GM19238 (cell line): ENCODE results near the gene TREX2.
"Not testable (repeated sequence)": the region's sequence is repeated elsewhere in the genome, so short reads cannot be mapped to it uniquely, and the experiment has no call there.

Source experiments
- DNase-seq: peaks from one replicate; pipeline ENCODE4 v3.0.0; 2011; ENCODE audit warnings: low spot score; ENCODE audit not compliant: insufficient read length

The TREX2 gene

DNA sequence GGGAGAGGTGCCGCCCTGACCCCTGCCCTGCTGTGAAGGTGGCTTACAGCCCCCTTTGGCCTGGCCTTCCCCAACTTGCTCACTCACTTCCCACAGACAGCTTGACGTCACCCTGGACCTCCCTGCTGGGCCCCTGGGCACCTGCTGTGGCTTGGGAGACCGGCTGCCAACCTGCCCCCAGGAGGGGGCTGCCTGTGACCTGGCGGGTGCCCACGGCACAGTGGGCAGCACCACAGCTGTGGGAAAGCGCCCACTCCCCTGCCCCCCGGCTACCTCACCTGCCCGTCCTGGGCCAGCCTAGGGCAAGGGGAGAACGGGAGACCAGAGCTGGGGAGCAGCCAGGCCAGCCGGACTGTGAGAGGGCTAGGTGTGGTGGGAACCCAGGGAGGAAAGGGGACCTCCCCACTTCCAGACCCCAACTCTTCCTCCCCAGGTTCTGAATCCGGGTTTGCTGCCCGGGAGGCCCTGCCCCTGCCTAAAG, 36.9 kb downstream of the TREX2 start:
- DNase-seq = no peak

DNA sequence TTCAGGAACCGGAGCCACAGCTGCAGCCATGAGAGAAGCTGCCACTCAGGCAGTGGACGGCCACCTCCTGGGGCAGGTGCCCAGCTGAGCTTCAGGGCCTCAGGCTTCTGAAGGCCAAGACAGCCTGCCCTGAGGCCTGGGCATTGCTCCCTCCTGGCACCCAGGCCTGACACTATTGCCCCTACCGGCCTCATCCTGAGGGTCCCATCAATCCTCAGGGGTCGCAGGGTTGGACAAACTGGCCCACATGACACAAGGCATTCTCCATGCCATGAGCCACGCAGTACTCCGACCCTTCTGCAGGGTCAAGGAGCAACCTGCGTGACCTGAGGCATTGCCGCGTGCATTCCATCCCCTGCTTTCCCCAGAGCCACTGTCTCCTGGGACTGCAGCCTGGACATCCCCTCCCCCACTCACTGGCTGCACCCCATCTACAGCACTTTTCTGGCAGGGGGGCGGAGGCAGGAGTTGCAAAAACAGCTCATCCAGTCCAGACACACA, 37.6 kb downstream of the TREX2 start:
- DNase-seq = no peak

- DNase-seq = no peak
These were observed 38.1 kb downstream of the TREX2 start for GRCh38 chrX:153407736-153408135.

GRCh38 chrX:153406903-153407302, 39.0 kb downstream of the TREX2 start:
- DNase-seq = no peak

GRCh38 chrX:153406011-153406410, 39.8 kb downstream of the TREX2 start:
- DNase-seq = no peak

DNA sequence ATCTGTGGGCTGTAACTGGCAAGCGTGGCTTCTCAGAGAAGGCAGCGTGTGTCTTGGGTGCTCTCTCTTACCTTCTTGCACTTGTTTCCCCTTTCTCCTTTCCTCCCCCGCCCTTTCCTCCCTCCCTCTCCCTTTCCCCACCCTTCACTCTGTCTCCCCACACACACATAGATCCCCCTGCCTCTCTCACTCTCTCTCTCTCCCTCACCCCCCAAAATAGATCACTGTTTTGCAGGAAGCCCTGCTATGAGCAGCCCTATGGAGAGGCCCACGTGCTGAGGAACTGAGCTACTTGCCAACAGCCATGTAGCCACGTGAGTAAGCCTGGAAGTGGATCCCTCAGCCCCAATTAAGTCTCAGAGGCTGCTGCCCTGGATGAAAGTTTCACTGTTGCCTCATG, 40.4 kb downstream of the TREX2 start:
- DNase-seq = no peak

DNA sequence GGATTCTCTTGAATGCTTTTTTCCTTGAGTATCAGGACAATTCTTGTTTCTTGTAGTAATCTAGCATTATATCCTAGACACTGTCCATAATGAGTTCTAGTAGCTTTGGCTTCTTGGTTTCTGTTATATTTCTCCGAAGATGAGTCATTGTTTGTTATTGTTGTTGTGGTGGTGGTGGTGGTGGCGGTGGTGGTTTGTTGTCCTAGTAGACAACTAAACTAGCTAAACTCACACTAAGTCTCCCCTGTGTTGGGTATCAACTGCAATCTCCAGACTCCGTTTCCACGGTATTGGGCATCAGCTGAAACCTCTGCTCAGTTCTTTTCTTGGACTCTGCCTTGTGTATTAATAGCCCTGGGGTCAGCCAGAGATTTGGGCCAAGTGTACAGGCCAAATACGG, 41.5 kb downstream of the TREX2 start:
- not testable (repeated sequence) for DNase-seq

DNA sequence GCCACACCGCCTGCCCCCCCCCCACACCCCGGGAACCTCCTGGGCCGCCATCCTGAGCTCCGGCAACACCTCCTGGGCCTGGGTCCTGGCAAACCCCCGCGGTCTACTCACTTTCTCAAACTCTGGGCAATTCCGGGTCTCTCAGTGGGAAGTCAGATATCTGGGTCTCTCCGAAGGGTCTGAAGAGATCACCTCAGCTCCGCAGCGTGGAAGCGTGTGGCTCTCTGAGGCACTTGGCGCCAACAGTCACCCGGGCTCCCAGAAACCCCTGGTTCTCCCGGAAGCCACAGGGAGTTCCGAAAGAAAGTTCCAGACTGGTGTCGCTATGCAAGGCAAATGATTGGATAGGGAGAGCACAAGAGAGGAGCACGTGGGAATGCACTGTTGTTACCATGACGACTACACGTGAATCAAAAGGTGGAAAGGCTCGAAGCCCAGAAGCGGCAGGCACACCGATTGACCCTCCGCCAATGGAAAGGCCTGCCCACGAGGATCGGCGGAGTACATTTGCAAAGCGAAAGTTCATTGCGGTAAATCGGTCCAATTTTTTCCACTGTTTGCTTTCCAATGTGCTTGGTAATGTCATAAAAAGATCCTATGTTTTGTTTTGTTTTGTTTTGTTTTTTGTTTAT, 44.6 kb downstream of the TREX2 start, which contains the start of gene PNMA6E:
PNMA6E (minus strand) TSS at position 218 of the 632 bp plus-strand sequence. CDS start 2,501 bp downstream, outside the sequence.
- DNase-seq = no peak

- peak; percentile 46 for DNase-seq
These were observed 45.4 kb downstream of the TREX2 start for GRCh38 chrX:153400146-153401132.

DNA sequence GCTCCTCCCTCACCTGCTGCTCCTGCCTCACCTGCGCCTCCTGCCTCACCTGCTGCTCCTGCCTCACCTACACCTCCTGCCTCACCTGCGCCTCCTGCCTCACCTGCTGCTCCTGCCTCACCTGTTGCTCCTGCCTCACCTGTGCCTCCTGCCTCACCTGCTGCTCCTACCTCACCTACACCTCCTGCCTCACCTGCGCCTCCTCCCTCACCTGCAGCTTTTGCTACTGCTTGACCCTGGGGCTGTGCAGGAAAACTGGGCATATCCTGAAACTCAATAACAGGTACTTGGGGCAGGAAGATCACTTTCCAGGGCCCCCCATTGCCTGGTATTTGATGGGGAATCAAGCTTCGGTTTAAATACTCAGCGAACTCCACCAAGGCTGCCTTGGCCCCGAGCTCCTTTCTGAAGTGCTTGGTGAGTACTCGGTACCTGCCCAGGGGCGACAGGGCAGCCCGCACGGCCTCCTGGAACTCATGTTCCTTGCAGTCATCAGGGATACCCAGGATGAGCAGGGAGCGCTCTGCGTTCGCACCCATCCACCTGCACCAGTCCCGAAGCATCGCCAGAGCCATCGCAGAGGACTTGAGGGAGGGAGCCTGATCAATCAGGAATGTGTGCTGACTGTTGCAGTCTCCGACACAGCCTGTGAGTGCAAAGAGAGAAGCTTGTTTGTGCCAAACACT, 47.4 kb downstream of the TREX2 start:
- no peak for DNase-seq

GRCh38 chrX:153397256-153397960, 48.4 kb downstream of the TREX2 start:
- DNase-seq = no peak

DNA sequence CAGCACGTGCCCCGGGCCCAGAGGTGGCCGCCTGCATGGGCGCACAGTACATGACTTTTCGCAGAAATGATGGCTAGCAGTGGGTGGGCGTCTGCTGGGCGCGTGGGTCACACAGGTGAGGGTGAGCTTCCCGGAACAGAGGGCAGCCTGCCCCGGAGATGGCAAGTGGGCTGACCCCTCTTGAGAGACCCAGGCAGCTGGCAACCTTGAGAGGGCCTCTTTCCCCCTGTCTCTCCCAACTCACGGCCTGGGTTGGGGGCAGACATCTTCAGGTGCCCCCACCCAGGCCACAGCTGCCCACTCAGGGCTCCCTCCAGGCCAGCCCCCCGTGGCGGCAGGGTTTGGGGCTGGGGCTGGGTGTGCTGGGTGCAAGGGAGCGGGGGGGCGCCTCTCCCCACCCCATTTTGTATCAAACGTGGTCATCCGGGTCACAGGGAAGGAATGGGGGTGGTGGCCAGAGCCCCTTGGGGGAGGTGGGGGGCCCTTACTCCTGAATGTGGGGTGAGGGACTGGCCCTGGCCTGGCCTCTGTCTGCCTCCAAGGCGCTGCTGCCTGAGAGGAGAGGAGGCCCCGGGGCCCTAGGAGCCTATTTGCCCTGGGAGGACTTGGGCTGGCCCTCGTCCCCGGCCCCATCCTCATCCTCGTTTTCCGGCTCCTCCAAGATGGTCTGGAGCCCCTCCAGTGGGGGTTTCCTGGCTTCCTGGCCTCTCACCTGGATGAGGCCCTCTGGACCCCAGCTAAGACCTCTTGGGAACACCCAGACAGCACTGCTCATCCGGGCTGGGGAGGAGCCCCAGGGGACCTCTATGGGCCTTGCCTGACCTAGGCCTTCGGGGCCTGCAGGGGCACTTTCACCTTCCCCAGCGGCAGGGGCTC, 49.3 kb downstream of the TREX2 start:
- DNase-seq = no peak

- DNase-seq = no peak
These were observed 50.1 kb downstream of the TREX2 start for GRCh38 chrX:153395613-153396319.

- DNase-seq = no peak
These were observed 51.2 kb downstream of the TREX2 start for GRCh38 chrX:153394612-153395011.
